Measurements from ENCODE around the gene PTPN6.

The PTPN6 gene

GRCh38 chr12:6970096-6970527 is 19.0 kb downstream of the PTPN6 start:
- peak; percentile 30 for DNase-seq (ENCODE audit: low spot score)

- no peak for DNase-seq (ENCODE audit: low spot score)
Measured at GRCh38 chr12:6974180-6974579, 23.0 kb downstream of the PTPN6 start.

GRCh38 chr12:6975297-6976032 is 24.3 kb downstream of the PTPN6 start:
- no peak for DNase-seq (ENCODE audit: low spot score)

- no peak for DNase-seq (ENCODE audit: low spot score)
Measured at GRCh38 chr12:6977653-6978052, 26.5 kb downstream of the PTPN6 start.

- DNase-seq (ENCODE audit: low spot score): no peak
Measured at GRCh38 chr12:6978188-6978587, 27.0 kb downstream of the PTPN6 start.

DNA sequence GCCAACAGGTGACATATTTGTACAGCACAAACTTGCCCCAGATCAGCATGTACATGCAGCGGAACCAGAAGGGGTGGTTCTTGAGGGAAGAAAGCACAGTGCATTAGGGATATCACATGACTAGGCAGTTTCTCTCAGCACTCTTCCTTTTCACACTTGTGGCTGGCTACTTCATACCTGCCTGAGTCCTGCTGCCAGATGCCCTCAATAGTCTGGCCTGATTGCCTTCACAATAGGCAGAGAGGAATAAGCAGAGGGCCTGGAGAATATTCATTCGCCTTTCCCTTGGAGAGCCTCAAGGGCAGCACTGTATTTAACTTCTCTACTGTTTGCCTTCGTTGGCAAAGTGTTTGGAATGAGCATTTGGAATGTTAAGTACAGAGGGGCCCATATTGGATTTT is 27.5 kb downstream of the PTPN6 start:
- DNase-seq (ENCODE audit: low spot score): no peak

GRCh38 chr12:6979021-6979420 is 27.9 kb downstream of the PTPN6 start:
- no peak for DNase-seq (ENCODE audit: low spot score)

GRCh38 chr12:6979453-6979852 is 28.3 kb downstream of the PTPN6 start:
- DNase-seq (ENCODE audit: low spot score): no peak

GRCh38 chr12:6980075-6980474 is 28.9 kb downstream of the PTPN6 start:
- DNase-seq (ENCODE audit: low spot score): no peak

DNA sequence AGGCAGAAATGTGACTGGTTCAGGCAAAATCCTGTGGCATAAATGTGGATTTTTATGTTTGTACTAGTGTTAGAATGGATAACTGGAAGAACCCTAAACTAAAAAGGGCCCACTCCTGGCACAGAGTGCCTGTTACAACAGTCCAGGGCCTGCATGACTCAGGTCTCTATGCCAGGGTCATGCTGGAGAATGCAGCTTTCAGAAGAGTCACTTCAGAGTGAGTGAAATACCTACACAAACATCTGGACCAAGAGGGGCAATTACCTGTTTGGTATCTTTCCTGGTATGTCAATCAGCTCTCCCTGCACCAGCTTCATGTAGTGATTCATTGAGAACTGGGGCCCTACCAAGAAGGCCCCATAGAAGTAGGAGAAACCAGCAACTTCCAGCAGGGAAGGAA is 29.6 kb downstream of the PTPN6 start:
- DNase-seq (ENCODE audit: low spot score): no peak

- no peak for DNase-seq (ENCODE audit: low spot score)
Measured at GRCh38 chr12:6981152-6982052, 30.2 kb downstream of the PTPN6 start.

- no peak for DNase-seq (ENCODE audit: low spot score)
Measured at GRCh38 chr12:6982532-6982931, 31.4 kb downstream of the PTPN6 start.

GRCh38 chr12:6987956-6988553 is 36.9 kb downstream of the PTPN6 start:
- no peak for DNase-seq (ENCODE audit: low spot score)

GRCh38 chr12:6996040-6996441 is 44.9 kb downstream of the PTPN6 start:
- DNase-seq (ENCODE audit: low spot score): no peak

GRCh38 chr12:6998715-6999451 is 47.7 kb downstream of the PTPN6 start:
- no peak for DNase-seq (ENCODE audit: low spot score)

DNA sequence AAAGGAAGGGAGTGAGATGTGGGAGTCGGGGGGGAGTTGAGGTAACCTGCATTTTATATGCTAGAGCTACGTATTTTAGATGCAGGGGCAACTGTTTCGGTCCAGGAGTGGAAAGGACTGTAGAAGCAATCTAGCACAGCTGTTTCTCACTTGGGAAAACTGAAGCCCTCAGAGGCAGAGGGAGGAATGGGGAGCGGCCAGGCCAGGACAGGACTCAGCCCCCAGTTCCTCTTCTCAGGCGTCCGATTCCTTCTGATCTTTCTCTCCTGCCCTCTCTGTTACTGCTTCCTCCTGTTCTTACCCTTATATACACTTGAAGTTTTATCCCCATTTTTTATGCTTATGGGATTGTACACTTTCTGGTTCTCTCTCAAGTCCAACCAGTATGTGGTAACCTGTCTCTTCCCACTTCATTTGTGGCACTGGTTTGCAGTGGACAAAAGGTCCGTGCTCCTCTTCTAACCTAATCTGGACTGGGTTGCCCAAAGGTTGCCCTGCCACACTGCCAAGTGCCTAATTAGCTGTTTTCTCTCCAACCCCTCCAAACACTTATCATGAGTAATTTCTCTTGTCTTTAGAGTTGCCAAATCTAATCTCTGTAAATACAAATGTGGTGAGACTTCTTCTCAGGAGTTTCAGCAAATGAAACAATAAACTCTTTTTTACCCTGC is 50.9 kb downstream of the PTPN6 start:
- no peak for DNase-seq (ENCODE audit: low spot score)

DNA sequence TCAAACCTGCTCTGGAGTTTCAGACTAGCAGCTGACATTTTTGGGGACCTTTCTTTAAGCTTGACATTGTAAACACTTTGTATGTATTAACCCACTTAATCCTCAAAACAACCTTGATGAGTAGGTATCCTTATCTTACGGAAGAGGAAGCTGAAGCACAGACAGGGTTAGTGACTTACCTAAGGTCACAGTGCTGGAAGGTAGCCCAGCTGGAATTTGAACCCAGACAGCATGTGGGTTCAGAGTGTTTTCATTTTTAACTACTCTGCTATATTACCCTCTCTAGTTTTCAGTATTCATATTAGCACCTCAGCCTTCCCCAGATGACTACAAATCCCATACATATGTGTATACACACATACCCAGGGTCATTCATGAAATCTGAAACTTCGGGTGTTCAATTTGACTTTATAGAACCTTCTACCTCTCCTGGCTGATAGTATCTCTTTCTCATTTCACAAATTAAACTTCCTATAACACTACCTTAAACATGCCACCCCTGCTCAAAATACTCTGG is 53.2 kb downstream of the PTPN6 start:
- DNase-seq (ENCODE audit: low spot score): no peak

GRCh38 chr12:7004840-7005239 is 53.7 kb downstream of the PTPN6 start:
- no peak for DNase-seq (ENCODE audit: low spot score)

DNA sequence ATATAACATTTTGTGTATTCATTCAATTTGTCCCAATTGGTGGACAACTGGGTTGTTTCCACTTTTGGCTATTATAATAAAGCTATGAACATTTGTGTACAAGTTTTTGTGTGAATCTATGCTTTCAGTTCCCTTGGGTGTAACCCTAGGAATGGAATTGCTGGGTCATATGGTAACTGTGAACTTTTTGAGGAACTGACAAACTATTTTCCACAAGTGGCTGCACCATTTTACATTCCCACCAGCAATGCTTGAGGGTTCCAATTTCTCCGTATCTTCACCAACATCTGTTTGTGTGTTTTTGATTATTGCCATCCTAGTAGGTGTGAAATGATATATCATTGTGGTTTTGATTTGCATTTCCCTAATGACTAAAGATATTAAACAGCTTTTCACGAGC is 54.2 kb downstream of the PTPN6 start:
- no peak for DNase-seq (ENCODE audit: low spot score)

DNA sequence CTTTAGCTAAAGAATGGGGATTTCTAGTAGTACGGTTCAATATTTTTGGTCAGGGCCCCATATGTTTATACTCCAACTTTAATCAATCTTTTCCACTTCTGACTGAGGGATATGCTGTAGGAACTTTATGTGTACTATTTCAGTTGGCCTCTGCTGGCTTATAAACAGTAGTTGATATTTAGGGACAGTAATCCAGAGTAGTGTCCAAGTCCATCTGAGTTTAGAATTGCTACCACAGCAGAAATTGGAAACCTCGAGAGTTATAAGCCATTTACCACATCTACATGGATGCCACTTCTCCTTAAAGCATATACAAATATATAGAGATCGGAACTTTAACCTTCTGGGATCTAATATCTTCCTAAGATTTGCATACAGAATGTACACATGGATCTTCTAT is 55.5 kb downstream of the PTPN6 start:
- DNase-seq (ENCODE audit: low spot score): no peak

DNA sequence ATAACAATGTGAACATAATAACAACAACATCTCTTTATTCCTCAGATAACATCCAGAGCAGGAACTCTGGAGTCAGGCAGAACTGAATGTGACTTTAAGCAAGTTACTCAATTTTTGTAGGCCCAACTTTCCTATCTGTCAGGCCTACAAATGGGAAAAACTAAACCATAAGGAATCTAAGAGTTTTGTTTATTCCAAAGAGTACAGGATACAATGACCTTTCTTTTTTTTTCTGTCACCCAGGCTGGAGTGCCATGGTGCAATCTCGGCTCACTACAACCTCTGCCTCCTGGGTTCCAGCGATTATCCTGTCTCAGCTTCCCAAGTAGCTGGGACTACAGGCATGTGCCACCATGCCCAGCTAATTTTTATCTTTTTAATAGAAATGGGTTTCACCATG is 57.7 kb downstream of the PTPN6 start:
- DNase-seq (ENCODE audit: low spot score): no peak
